Ovary (tissue), 10 donors: ENCODE results near the gene HTRA1. TPM values are rescaled to one million over a fixed set of nuclear protein-coding genes. Genes with fewer than 3 reads are reported as not detected.
A peak's percentile ranks its signal among the peaks of the same experiment; 100 is the strongest.

Source experiments
- DNase-seq, 5 donors: peaks; one replicate each; pipeline ENCODE4 v3.0.0-alpha.2; 2019 to 2020
- H3K27ac ChIP-seq, 2 donors: fragments of 200-600 bp; one replicate each; pipeline versions ENCODE4 v1.5.1 to v1.8.0; 2019 to 2022
- H3K27me3 ChIP-seq: fragments of 200-600 bp; one replicate; pipeline ENCODE4 v1.8.0; 2022
- H3K36me3 ChIP-seq: fragments of 200-600 bp; sonication (generic); one replicate; pipeline ENCODE4 v1.5.1; 2019
- H3K4me1 ChIP-seq: one replicate; pipeline ENCODE4 v1.8.1; 2013; ENCODE audit warnings: mild to moderate bottlenecking, moderate library complexity; ENCODE audit not compliant: insufficient read depth
- H3K4me3 ChIP-seq: fragments of 200-600 bp; sonication (generic); one replicate; pipeline ENCODE4 v1.5.1; 2017
- H3K9me3 ChIP-seq, 2 donors: fragments of 200-600 bp in 1 of 2; sonication (generic) in 1 of 2; one replicate each; pipeline versions ENCODE4 v1.5.1 to v1.8.1; 2013 to 2019; ENCODE audit warnings: mild to moderate bottlenecking in 1 of 2, moderate library complexity in 1 of 2
- EP300 ChIP-seq: sonication (generic); formaldehyde crosslinking; IDR thresholded peaks from one replicate; pipeline ENCODE4 v1.6.1; 2017; ENCODE audit warnings: antibody characterized with exemption
- POLR2A ChIP-seq: fragments of 450-650 bp; IDR thresholded peaks from one replicate; pipeline ENCODE4 v1.6.1; 2017; ENCODE audit warnings: antibody characterized with exemption, mild to moderate bottlenecking, moderate library complexity
- WGBS, 3 donors: extraction: QIAGEN DNeasy Blood & Tissue Kit in 1 of 3; methylation state at CpG; one replicate each; pipeline versions ENCODE4 v1.1.5 to v1.1.7; 2013 to 2017; 5-methylcytosine and 5-hydroxymethylcytosine counted together
- intact Hi-C, 4 donors: fragments of 100-400 bp; cut with DNase I; formaldehyde crosslinking; loops; one replicate each; pipeline versions ENCODE4 v1.11.0 to v1.15.1; 2022 to 2023
- long read RNA-seq, 3 donors: library from polyadenylated mRNA in 2 of 3; unstranded in 2 of 3; transcript quantifications; one replicate each; pipeline ENCODE4 v2.0.0 and lab custom pipeline, GENCODE V29; 2021 to 2026
- polyA plus RNA-seq, 2 donors: library from polyadenylated mRNA; stranded (reverse); fragments of 200-250 nt in 1 of 2; fragments of 350-450 nt in 1 of 2; fragmentation: Illumina TruSeq in 1 of 2; extraction: RNeasy Lipid Tissue Mini Kit (QIAGEN cat#74804) in 1 of 2; gene quantifications; one replicate each; pipeline ENCODE4 v1.2.3, GENCODE V29; 2013 to 2014
- total RNA-seq, 7 donors: library from RNA; depleted of rRNA in 2 of 7; stranded (reverse); fragments of >200 nt in 2 of 7; fragmentation: NEBNext Ultra II Directional in 3 of 7; extraction: Animal tissue kit (Norgen Biotek cat#: 25700) in 3 of 7; gene quantifications; one replicate each; pipeline versions ENCODE4 v1.1.0 to v1.2.4, GENCODE V29; 2016 to 2023
- TF ChIP-seq, protein P1 (sequence below), 3 donors: fragments of 450-650 bp in 2 of 3; fragments of 200-600 bp in 1 of 3; IDR thresholded peaks; one replicate each; pipeline versions ENCODE4 v1.5.1 to v1.8.0; 2016 to 2022; ENCODE audit warnings: antibody characterized with exemption in 3 of 3, mild to moderate bottlenecking in 1 of 3
- donor health status: DM: no; HTN: no; CAD: no; lungs with moderate emphysema.
- donor health status: DM: no; HTN: no; CAD: no.
- donor health status: Bipolar disorder and iron deficiency.
- donor health status: DM: yes; HTN: yes; CAD: no.
- donor health status: DM: no; HTN: no; CAD: no.
- donor health status: DM: yes; HTN: yes; CAD: no.

HTRA1 gene
- total RNA-seq (100 to 1,000 TPM; 194 to 463 (median 337) TPM), polyA plus RNA-seq (100 to 1,000 TPM; 724 to 947 TPM)
- long read RNA-seq, donor 1, transcript HTRA1-201 (9 exons, 2,120 nt): minor isoform, 42 of 145 reads
- long read RNA-seq, donor 1, transcript HTRA1-202 (6 exons, 1,214 nt): major isoform, 48 of 145 reads
- long read RNA-seq, donor 1, partial matches to known transcripts: 36 of 145 reads
- long read RNA-seq, donor 1, other reads (novel, unspliced or antisense): 19 of 145 reads
- long read RNA-seq, donor 2, transcript HTRA1-201 (9 exons, 2,120 nt): major isoform, 20 of 28 reads
- long read RNA-seq, donor 2, partial matches to known transcripts: 7 of 28 reads
- long read RNA-seq, donor 2, other reads (novel, unspliced or antisense): 0 of 28 reads
- long read RNA-seq, donor 3, transcript HTRA1-202 (6 exons, 1,214 nt): minor isoform, 71 of 864 reads
- long read RNA-seq, donor 3, transcript HTRA1-201 (9 exons, 2,120 nt): major isoform, 745 of 864 reads
- long read RNA-seq, donor 3, partial matches to known transcripts: 16 of 864 reads
- long read RNA-seq, donor 3, other reads (novel, unspliced or antisense): 32 of 864 reads

DNA sequence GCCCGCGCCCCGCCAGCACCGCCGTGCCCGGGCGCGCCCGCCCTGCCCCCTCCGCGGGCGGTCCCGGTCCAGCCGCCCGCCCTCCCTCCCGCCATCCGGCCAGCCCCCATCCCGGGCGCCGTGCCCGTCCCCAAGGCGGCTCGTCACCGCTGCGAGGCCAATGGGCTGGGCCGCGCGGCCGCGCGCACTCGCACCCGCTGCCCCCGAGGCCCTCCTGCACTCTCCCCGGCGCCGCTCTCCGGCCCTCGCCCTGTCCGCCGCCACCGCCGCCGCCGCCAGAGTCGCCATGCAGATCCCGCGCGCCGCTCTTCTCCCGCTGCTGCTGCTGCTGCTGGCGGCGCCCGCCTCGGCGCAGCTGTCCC is at the start of gene HTRA1:
TSS of gene HTRA1 (plus strand) at position 187 of the 362 bp plus-strand sequence. CDS start at position 287, 100 bp downstream.
- Histone ChIP-seq H3K4me1 (peaks cover 28% of the 10 kb centered on the region), H3K36me3 (no peaks in the 10 kb centered on the region), H3K4me3 (peak within 1 kb of the TSS; percentile 57), H3K9me3 (no peaks in the 10 kb centered on the region), H3K27ac (peak within 1 kb of the TSS; percentile 90 to 91), H3K27me3 (no peaks in the 10 kb centered on the region)
- intact Hi-C loops: loop anchor here in 2 of 4 donors (5.0 to 10.0 kb wide), 2 partner anchors 36 to 103 kb away; partner anchors contain the start of gene DMBT1 (in 1 of the 2)
- peak; percentile 82 to 88 (median 86) for DNase-seq
- WGBS, 3 donors: 0 to 1% (median 1%) methylated on average over 28 to 56 of the region's 56 CpGs
- TF ChIP-seq, protein P1, sequence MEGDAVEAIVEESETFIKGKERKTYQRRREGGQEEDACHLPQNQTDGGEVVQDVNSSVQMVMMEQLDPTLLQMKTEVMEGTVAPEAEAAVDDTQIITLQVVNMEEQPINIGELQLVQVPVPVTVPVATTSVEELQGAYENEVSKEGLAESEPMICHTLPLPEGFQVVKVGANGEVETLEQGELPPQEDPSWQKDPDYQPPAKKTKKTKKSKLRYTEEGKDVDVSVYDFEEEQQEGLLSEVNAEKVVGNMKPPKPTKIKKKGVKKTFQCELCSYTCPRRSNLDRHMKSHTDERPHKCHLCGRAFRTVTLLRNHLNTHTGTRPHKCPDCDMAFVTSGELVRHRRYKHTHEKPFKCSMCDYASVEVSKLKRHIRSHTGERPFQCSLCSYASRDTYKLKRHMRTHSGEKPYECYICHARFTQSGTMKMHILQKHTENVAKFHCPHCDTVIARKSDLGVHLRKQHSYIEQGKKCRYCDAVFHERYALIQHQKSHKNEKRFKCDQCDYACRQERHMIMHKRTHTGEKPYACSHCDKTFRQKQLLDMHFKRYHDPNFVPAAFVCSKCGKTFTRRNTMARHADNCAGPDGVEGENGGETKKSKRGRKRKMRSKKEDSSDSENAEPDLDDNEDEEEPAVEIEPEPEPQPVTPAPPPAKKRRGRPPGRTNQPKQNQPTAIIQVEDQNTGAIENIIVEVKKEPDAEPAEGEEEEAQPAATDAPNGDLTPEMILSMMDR (IDR thresholded peaks at IDR 0.05): no peak
- TF ChIP-seq EP300 (no peak), POLR2A (no peak)

GRCh38 chr10:122413327-122413726 is 48.0 kb upstream of the HTRA1 start:
- intact Hi-C loops: no loop called here

GRCh38 chr10:122417667-122418066 is 43.7 kb upstream of the HTRA1 start:
- DNase-seq: no peak
- no peaks in the 10 kb centered on the region for H3K36me3 ChIP-seq
- H3K27ac ChIP-seq: no peak overlapping the region
- no peaks in the 10 kb centered on the region for H3K27me3 ChIP-seq
- no peak overlapping the region for H3K4me3 ChIP-seq
- WGBS, 3 donors: 91 to 95% (median 94%) methylated on average over 2 of the region's 2 CpGs
- no peaks in the 10 kb centered on the region for H3K9me3 ChIP-seq
- H3K4me1 ChIP-seq: peaks cover 3% of the 10 kb centered on the region
- intact Hi-C loops: no loop called here
- TF ChIP-seq, protein P1 (IDR thresholded peaks at IDR 0.05): no peak
- no peak for TF ChIP-seq POLR2A
- TF ChIP-seq EP300: no peak

More at GRCh38 chr10:122413327-122413726, 48.0 kb upstream of the HTRA1 start:
- no peaks in the 10 kb centered on the region for H3K27me3 ChIP-seq
- TF ChIP-seq, protein P1 (IDR thresholded peaks at IDR 0.05): no peak
- TF ChIP-seq POLR2A (no peak), EP300 (no peak)
- DNase-seq: no peak
- no peak overlapping the region for H3K4me3 ChIP-seq
- H3K27ac ChIP-seq: no peak overlapping the region
- no peaks in the 10 kb centered on the region for H3K9me3 ChIP-seq
- H3K4me1 ChIP-seq: no peaks in the 10 kb centered on the region
- H3K36me3 ChIP-seq: no peaks in the 10 kb centered on the region

DNA sequence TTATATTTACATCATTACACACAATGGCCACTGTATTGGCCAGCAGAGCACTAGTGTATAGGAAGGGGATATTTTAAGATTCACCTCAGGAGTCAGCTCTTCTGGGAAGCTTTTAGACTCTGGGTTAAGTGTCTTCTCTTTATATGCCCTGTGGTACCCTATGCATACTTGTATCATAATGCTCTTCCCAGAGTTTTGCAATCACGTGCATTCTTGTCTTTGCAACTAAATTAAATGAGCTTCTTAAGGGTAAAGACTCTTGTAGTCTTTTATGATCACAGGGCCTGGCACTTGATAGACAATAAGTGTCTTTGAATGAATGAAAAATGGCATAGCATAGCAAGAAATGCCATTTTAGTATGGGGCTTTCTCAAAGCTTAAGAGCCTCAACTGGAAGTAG is 42.3 kb upstream of the HTRA1 start:
- TF ChIP-seq POLR2A (no peak), EP300 (no peak)
- TF ChIP-seq, protein P1 (IDR thresholded peaks at IDR 0.05): no peak
- WGBS, 3 donors: 71 to 84% (median 76%) methylated on average over 1 of the region's 1 CpG
- DNase-seq: no peak
- Histone ChIP-seq H3K4me3 (no peak overlapping the region), H3K36me3 (no peaks in the 10 kb centered on the region), H3K27ac (no peak overlapping the region), H3K4me1 (peaks cover 3% of the 10 kb centered on the region), H3K9me3 (no peaks in the 10 kb centered on the region), H3K27me3 (no peaks in the 10 kb centered on the region)
- intact Hi-C loops: no loop called here
